HG02642 (cell line): ENCODE data around the gene RUNX3.

Source experiments
- ATAC-seq: cut with Tn5 transposase; IDR thresholded peaks from one replicate; pipeline ENCODE4 v1.9.1; 2021; ENCODE audit warnings: mild to moderate bottlenecking; ENCODE audit not compliant: unreplicated experiment, poor library complexity

The RUNX3 gene

GRCh38 chr1:24850328-24850920, 79.7 kb downstream of the RUNX3 start:
- no peak for ATAC-seq

GRCh38 chr1:24849672-24850295, 80.3 kb downstream of the RUNX3 start:
- ATAC-seq: no peak
